HepG2 (cell line): Measurements from ENCODE around the gene LRP10. TPM values are rescaled to one million over a fixed set of nuclear protein-coding genes. Genes with fewer than 3 reads are reported as not detected.

Experiments
- KDM1A ChIP-seq: IDR thresholded peaks from 2 replicates; pipeline ENCODE4 v1.6.1; 2016; ENCODE audit warnings: missing compliant biosample characterization
- KLF9 ChIP-seq: IDR thresholded peaks from 2 replicates; pipeline ENCODE4 v1.6.1; 2016; ENCODE audit warnings: low read depth
- NFIB ChIP-seq: sonication (generic); formaldehyde crosslinking; IDR thresholded peaks from 2 replicates; pipeline ENCODE4 v1.9.0; 2021; ENCODE audit warnings: missing genetic modification reagents, mild to moderate bottlenecking, borderline replicate concordance
- PCBP1 ChIP-seq: fragments of 200-400 bp; formaldehyde crosslinking; IDR thresholded peaks from 2 replicates; pipeline ENCODE4 v1.6.1; 2017; ENCODE audit warnings: mild to moderate bottlenecking, low read depth, low read length, borderline replicate concordance
- POLR2AphosphoS2 ChIP-seq: IDR thresholded peaks from 2 replicates; pipeline ENCODE4 v1.6.1; 2011; ENCODE audit warnings: low read depth, low read length, improper control_type of control experiment
- RNF2 ChIP-seq: fragments of 450-650 bp; conservative IDR thresholded peaks from 2 replicates; pipeline ENCODE4 v1.6.1; 2016; ENCODE audit warnings: low read depth
- SNRNP70 ChIP-seq: fragments of 200-400 bp; formaldehyde crosslinking; IDR thresholded peaks from 2 replicates; pipeline ENCODE4 v1.6.1; 2017; ENCODE audit warnings: mild to moderate bottlenecking, low read depth, low read length, moderate library complexity
- SOX13 ChIP-seq, 3 experiments: fragments of 450-650 bp in 1 of 3; sonication (generic) in 1 of 3; formaldehyde crosslinking in 1 of 3; IDR thresholded peaks in 2 of 3; conservative IDR thresholded peaks in 1 of 3; 2 replicates each; pipeline versions ENCODE4 v1.5.0 to v1.6.1; 2016 to 2020; ENCODE audit warnings: antibody characterized with exemption in 1 of 3, mild to moderate bottlenecking in 1 of 3, missing compliant biosample characterization in 1 of 3, missing genetic modification reagents in 1 of 3, moderate library complexity in 1 of 3
- TOPORS ChIP-seq: sonication (generic); formaldehyde crosslinking; IDR thresholded peaks from 2 replicates; pipeline ENCODE4 v1.8.0; 2023; ENCODE audit warnings: mild to moderate bottlenecking, missing genetic modification reagents
- ZMAT5 ChIP-seq: sonication (generic); formaldehyde crosslinking; IDR thresholded peaks from 2 replicates; pipeline ENCODE4 v1.5.0; 2020; ENCODE audit warnings: mild to moderate bottlenecking, low read depth, missing genetic modification reagents, borderline replicate concordance
- ZNF142 ChIP-seq: sonication (generic); formaldehyde crosslinking; IDR thresholded peaks from 2 replicates; pipeline ENCODE4 v1.4.0; 2020; ENCODE audit warnings: missing genetic modification reagents
- ZNF564 ChIP-seq: sonication (generic); formaldehyde crosslinking; IDR thresholded peaks from 2 replicates; pipeline ENCODE4 v1.8.1; 2023; ENCODE audit warnings: mild to moderate bottlenecking, missing genetic modification reagents
- polyA plus RNA-seq, 8 experiments: library from polyadenylated mRNA; depleted of rRNA in 3 of 8; stranded (reverse) in 7 of 8; unstranded in 1 of 8; fragments of >200 nt; fragmentation: Illumina TruSeq in 4 of 8; extraction: Trizol in 4 of 8; gene quantifications; 2 replicates each; pipeline versions ENCODE4 v1.2.1 to v1.2.3, GENCODE V29; 2011 to 2016; ENCODE audit warnings: low read depth in 4 of 8, missing spikeins in 1 of 8, mixed read lengths in 1 of 8; ENCODE audit not compliant: insufficient read depth in 1 of 8
- total RNA-seq, 5 experiments: library from RNA; depleted of rRNA; stranded (reverse); fragments of >200 nt; fragmentation: Illumina TruSeq; extraction: Trizol; gene quantifications; 2 replicates each; pipeline ENCODE4 v1.2.3, GENCODE V29; 2016; ENCODE audit warnings: low read depth in 1 of 5
- TF ChIP-seq, protein P1 (sequence below): sonication (generic); formaldehyde crosslinking; IDR thresholded peaks from 2 replicates; pipeline ENCODE4 v1.5.1; 2020; ENCODE audit warnings: mild to moderate bottlenecking, missing genetic modification reagents, borderline replicate concordance
- TF ChIP-seq, protein P2 (sequence below): sonication (generic); formaldehyde crosslinking; IDR thresholded peaks from 2 replicates; pipeline ENCODE4 v1.4.0; 2020; ENCODE audit warnings: low read depth, mild to moderate bottlenecking, missing genetic modification reagents

Gene LRP10
- total and polyA plus RNA-seq, 2 of the 13 experiments (the other 11 are each of a cell fraction or from before 2014, with no cell fraction given), result 16.9 to 45.2 TPM

DNA sequence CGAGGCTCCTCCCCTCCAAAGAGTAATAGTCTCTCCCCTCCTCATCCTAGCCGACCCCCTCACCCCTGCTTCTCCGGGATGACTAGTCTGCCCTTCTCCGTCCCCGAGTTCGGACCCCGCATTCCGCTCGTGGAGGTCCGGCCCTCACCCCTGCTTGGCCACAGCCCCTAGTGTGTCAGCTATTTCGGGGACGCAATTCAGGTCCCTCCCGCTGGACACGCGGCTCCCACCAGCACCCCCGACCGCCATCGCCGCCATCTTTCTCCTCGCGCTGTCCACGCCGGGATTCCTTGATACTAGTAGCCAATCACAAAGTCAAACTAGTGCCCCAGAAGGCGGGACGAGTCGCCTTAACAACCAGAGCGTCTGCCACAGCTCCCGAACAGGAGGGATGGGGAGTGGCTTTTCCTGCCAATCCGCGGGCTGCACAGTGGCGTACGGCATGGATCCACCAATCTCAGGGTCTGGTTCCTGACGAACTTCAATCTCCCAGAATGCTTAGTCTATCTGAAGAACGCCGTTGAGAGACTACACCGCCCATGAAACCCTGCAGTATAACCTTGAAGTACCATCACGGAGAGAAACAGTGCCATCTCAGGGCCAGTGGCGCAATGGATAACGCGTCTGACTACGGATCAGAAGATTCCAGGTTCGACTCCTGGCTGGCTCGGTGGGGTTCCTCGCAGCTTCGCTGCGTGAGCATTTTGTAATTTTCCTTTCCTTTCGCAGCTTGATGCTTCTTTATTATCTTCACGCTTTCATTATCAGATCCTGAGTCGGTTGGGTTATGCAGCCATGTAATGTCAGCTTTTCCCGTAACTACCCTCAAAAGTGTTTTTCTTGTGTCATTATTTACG is 57.8 kb downstream of the LRP10 start, which contains the start of gene PRMT5 (continued):
- TF ChIP-seq, protein P1, sequence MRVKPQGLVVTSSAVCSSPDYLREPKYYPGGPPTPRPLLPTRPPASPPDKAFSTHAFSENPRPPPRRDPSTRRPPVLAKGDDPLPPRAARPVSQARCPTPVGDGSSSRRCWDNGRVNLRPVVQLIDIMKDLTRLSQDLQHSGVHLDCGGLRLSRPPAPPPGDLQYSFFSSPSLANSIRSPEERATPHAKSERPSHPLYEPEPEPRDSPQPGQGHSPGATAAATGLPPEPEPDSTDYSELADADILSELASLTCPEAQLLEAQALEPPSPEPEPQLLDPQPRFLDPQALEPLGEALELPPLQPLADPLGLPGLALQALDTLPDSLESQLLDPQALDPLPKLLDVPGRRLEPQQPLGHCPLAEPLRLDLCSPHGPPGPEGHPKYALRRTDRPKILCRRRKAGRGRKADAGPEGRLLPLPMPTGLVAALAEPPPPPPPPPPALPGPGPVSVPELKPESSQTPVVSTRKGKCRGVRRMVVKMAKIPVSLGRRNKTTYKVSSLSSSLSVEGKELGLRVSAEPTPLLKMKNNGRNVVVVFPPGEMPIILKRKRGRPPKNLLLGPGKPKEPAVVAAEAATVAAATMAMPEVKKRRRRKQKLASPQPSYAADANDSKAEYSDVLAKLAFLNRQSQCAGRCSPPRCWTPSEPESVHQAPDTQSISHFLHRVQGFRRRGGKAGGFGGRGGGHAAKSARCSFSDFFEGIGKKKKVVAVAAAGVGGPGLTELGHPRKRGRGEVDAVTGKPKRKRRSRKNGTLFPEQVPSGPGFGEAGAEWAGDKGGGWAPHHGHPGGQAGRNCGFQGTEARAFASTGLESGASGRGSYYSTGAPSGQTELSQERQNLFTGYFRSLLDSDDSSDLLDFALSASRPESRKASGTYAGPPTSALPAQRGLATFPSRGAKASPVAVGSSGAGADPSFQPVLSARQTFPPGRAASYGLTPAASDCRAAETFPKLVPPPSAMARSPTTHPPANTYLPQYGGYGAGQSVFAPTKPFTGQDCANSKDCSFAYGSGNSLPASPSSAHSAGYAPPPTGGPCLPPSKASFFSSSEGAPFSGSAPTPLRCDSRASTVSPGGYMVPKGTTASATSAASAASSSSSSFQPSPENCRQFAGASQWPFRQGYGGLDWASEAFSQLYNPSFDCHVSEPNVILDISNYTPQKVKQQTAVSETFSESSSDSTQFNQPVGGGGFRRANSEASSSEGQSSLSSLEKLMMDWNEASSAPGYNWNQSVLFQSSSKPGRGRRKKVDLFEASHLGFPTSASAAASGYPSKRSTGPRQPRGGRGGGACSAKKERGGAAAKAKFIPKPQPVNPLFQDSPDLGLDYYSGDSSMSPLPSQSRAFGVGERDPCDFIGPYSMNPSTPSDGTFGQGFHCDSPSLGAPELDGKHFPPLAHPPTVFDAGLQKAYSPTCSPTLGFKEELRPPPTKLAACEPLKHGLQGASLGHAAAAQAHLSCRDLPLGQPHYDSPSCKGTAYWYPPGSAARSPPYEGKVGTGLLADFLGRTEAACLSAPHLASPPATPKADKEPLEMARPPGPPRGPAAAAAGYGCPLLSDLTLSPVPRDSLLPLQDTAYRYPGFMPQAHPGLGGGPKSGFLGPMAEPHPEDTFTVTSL (CRISPR knock-in tag), result no peak; the same call in 1 of the 2 replicates
- TF ChIP-seq KDM1A, result peak; percentile 92
- TF ChIP-seq ZNF564 (CRISPR knock-in tag), result peak; percentile 95
- TF ChIP-seq, protein P2, sequence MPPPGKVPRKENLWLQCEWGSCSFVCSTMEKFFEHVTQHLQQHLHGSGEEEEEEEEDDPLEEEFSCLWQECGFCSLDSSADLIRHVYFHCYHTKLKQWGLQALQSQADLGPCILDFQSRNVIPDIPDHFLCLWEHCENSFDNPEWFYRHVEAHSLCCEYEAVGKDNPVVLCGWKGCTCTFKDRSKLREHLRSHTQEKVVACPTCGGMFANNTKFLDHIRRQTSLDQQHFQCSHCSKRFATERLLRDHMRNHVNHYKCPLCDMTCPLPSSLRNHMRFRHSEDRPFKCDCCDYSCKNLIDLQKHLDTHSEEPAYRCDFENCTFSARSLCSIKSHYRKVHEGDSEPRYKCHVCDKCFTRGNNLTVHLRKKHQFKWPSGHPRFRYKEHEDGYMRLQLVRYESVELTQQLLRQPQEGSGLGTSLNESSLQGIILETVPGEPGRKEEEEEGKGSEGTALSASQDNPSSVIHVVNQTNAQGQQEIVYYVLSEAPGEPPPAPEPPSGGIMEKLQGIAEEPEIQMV (CRISPR knock-in tag), result peak; percentile 96
- TF ChIP-seq POLR2AphosphoS2, result peak; percentile 97
- peak; percentile 99 for TF ChIP-seq TOPORS (CRISPR knock-in tag)
- no peak for TF ChIP-seq SNRNP70
- peak; percentile 82 for TF ChIP-seq ZNF142
- TF ChIP-seq RNF2, result peak; percentile 33; the same call in 1 of the 2 replicates
- TF ChIP-seq PCBP1, result 0 out of 2 replicates have a peak, but pooled peaks have one; percentile 56
- TF ChIP-seq SOX13 (IDR thresholded peaks at IDR 0.05), result peak; percentile 77
- TF ChIP-seq SOX13 (CRISPR knock-in tag; conservative IDR thresholded peaks at IDR 0.05 in 1 of 2, IDR thresholded peaks at IDR 0.05 in 1 of 2), result peak; percentile 74 to 91; a peak in 2 of 4 replicates
- TF ChIP-seq KLF9 (CRISPR knock-in tag), result peak; percentile 95
- no peak for TF ChIP-seq ZMAT5 (CRISPR knock-in tag)
- TF ChIP-seq NFIB, result no peak
